Activated effector memory CD4-positive, alpha-beta T cell treated with Interleukin-2 at 50 U/mL for 16 hours (primary cell): ENCODE data around the gene PLA2G3.
"Not testable (repeated sequence)": the region's sequence is repeated elsewhere in the genome, so short reads cannot be mapped to it uniquely, and the experiment has no call there.

Source experiments
- DNase-seq: peaks from one replicate; pipeline ENCODE4 v3.0.0-alpha.2; 2020

The PLA2G3 gene

GRCh38 chr22:31099841-31100761, 40.2 kb downstream of the PLA2G3 start:
- no peak for DNase-seq

- DNase-seq, result no peak
Measured at GRCh38 chr22:31099386-31099785, 40.9 kb downstream of the PLA2G3 start.

- DNase-seq, result no peak
Measured at GRCh38 chr22:31098632-31099110, 41.6 kb downstream of the PLA2G3 start.

GRCh38 chr22:31097941-31098631, 42.2 kb downstream of the PLA2G3 start:
- DNase-seq, result no peak

GRCh38 chr22:31097539-31097938, 42.8 kb downstream of the PLA2G3 start:
- DNase-seq, result not testable (repeated sequence)

- DNase-seq, result no peak
Measured at GRCh38 chr22:31096657-31097279, 43.5 kb downstream of the PLA2G3 start.

GRCh38 chr22:31095637-31096249, 44.6 kb downstream of the PLA2G3 start:
- DNase-seq, result no peak

- no peak for DNase-seq
Measured at GRCh38 chr22:31094741-31095140, 45.6 kb downstream of the PLA2G3 start.

GRCh38 chr22:31094021-31094551, 46.2 kb downstream of the PLA2G3 start:
- DNase-seq, result no peak

- DNase-seq, result no peak
Measured at GRCh38 chr22:31093086-31093850, 47.0 kb downstream of the PLA2G3 start.

GRCh38 chr22:31092161-31092560, 48.1 kb downstream of the PLA2G3 start:
- no peak for DNase-seq

GRCh38 chr22:31091106-31091975, 49.0 kb downstream of the PLA2G3 start:
- DNase-seq, result no peak

- DNase-seq, result no peak
Measured at GRCh38 chr22:31090217-31091085, 49.9 kb downstream of the PLA2G3 start.

GRCh38 chr22:31089160-31090100, 50.9 kb downstream of the PLA2G3 start:
- peak; percentile 25 for DNase-seq

GRCh38 chr22:31088233-31088986, 51.9 kb downstream of the PLA2G3 start:
- DNase-seq, result no peak

- DNase-seq, result no peak
Measured at GRCh38 chr22:31087744-31088215, 52.5 kb downstream of the PLA2G3 start.

GRCh38 chr22:31086703-31087330, 53.5 kb downstream of the PLA2G3 start:
- DNase-seq, result no peak
